AG04449 (cell line): ENCODE results near the gene TUBB6.

Source experiments
- CTCF ChIA-PET: fragments of 350-600 bp; formaldehyde crosslinking; extraction: SDS; loops from one replicate; lab custom pipeline; 2021; ENCODE audit warnings: antibody characterized with exemption; lab: Yijun Ruan, JAX
- POLR2A ChIA-PET: fragments of 400-600, 350-600 bp; formaldehyde crosslinking; extraction: SDS; loops from one replicate; lab custom pipeline; 2020; ENCODE audit warnings: antibody characterized with exemption, inconsistent platforms; lab: Yijun Ruan, JAX
- DNase-seq: peaks from one replicate; pipeline ENCODE4 v3.0.0-alpha.2; 2010; ENCODE audit warnings: low read depth, low spot score
- H3K4me3 ChIP-seq: 2 replicates; pipeline ENCODE4 v1.5.1; 2011; ENCODE audit warnings: low read depth, mild to moderate bottlenecking, control low read depth, low read length
- CTCF ChIP-seq: IDR thresholded peaks from one replicate; pipeline ENCODE4 v1.5.1; 2011; ENCODE audit warnings: mild to moderate bottlenecking, moderate library complexity, low read length, control low read depth, inconsistent platforms; ENCODE audit not compliant: insufficient read depth; ENCODE audit errors: missing control alignments

Gene TUBB6

GRCh38 chr18:12302391-12303147, 5.5 kb upstream of the TUBB6 start:
- CTCF ChIA-PET: interaction anchor here (0.9 to 3.1 kb wide), 2 partner anchors 13 to 14 kb away, joined by 3 to 10 read pairs; no protein-coding TSS in a partner anchor
- POLR2A ChIA-PET: interaction anchor here (1.2 kb wide), 1 partner anchor 24 kb away, joined by 4 read pairs; no protein-coding TSS in a partner anchor
- no peak for TF ChIP-seq CTCF

GRCh38 chr18:12304351-12305210, 3.5 kb upstream of the TUBB6 start:
- H3K4me3 ChIP-seq: no peak overlapping the region
- DNase-seq: no peak
- POLR2A ChIA-PET: interaction anchor here (1.7 kb wide), 1 partner anchor 17 kb away, joined by 7 read pairs; no protein-coding TSS in a partner anchor
- CTCF ChIA-PET: interaction anchor here (3.7 kb wide), 1 partner anchor 8 kb away, joined by 18 read pairs; no protein-coding TSS in a partner anchor
- no peak for TF ChIP-seq CTCF

More at GRCh38 chr18:12302391-12303147, 5.5 kb upstream of the TUBB6 start:
- DNase-seq: no peak
- no peak overlapping the region for H3K4me3 ChIP-seq

- TF ChIP-seq CTCF: no peak
- no peak for DNase-seq
- CTCF ChIA-PET: interaction anchor here (3.7 to 6.4 kb wide), 2 partner anchors 8 to 33 kb away, joined by 18 to 39 read pairs; no protein-coding TSS in a partner anchor
- POLR2A ChIA-PET: interaction anchor here (0.8 to 1.7 kb wide), 2 partner anchors 9 to 17 kb away, joined by 3 to 7 read pairs; no protein-coding TSS in a partner anchor
- H3K4me3 ChIP-seq: no peak overlapping the region
These were observed 2.8 kb upstream of the TUBB6 start for GRCh38 chr18:12305211-12305610.

GRCh38 chr18:12305930-12306629, 2.0 kb upstream of the TUBB6 start:
- ChIA-PET CTCF (interaction anchor here (0.9 to 6.4 kb wide), 5 partner anchors 9 to 34 kb away, joined by 3 to 39 read pairs (median 11); no protein-coding TSS in a partner anchor), POLR2A (interaction anchor here (0.8 to 6.0 kb wide), 3 partner anchors 9 to 18 kb away, joined by 3 to 60 read pairs (median 7); no protein-coding TSS in a partner anchor)
- no peak for TF ChIP-seq CTCF
- no peak for DNase-seq
- H3K4me3 ChIP-seq: peak overlapping the region; percentile 93

GRCh38 chr18:12306752-12307700, 1.0 kb upstream of the TUBB6 start:
- TF ChIP-seq CTCF: peak; percentile 41
- ChIA-PET POLR2A (interaction anchor here (0.6 to 6.0 kb wide), 12 partner anchors 10 to 70 kb away, joined by 3 to 69 read pairs (median 7); partner anchors contain the start of gene AFG3L2), CTCF (interaction anchor here (0.6 to 6.4 kb wide), 11 partner anchors 8 to 35 kb away, joined by 3 to 39 read pairs (median 5); no protein-coding TSS in a partner anchor)
- DNase-seq: no peak
- peak overlapping the region; percentile 93 for H3K4me3 ChIP-seq
